HG03520 (cell line): ENCODE results near the gene CDC27.
"Not testable (repeated sequence)": the region's sequence is repeated elsewhere in the genome, so short reads cannot be mapped to it uniquely, and the experiment has no call there.

ENCODE experiments used
- ATAC-seq: cut with Tn5 transposase; IDR thresholded peaks from one replicate; pipeline ENCODE4 v1.9.1; 2021; ENCODE audit warnings: mild to moderate bottlenecking, moderate library complexity; ENCODE audit not compliant: unreplicated experiment

CDC27 gene

GRCh38 chr17:47073629-47074028 is 115.5 kb downstream of the CDC27 start:
- not testable (repeated sequence) for ATAC-seq

DNA sequence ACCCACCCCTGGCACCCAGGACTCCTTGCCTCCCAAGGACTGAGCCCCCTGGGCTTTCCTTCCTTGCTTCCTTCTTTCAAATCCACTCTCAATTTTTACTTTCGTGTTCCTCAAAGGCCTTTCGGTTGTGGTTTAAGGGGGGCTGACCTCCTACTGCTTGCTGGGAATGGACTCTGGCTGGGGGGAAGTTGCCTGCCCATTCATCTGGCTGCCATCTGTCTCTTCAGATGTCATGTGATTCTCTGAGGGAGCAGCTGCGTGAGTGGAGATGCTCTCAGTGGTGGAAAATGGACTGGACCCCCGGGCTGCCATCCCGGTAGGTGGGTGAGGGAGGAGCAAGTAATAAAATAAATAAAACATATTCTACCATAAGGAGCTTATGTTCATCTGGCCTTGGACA is 116.2 kb downstream of the CDC27 start:
- no peak for ATAC-seq

DNA sequence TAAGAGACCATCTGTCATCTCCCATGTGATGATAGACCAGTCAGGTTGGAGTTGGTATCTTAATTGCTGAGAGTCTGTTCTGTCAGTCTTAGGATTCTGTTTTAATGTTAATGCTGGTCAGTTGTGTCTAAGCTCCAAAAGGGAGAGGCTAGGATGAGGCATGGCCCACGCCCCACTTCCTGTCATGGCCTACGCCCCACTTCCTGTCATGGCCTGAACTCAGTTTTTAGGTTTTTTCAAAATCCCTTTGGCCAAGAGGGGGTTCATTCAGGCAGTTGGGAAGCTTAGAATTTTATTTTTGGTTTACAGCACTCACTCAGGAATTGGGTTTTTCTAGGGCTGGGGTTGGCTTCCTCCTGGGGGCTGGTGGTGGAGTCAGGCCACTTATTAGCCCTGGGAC is 117.9 kb downstream of the CDC27 start:
- not testable (repeated sequence) for ATAC-seq

DNA sequence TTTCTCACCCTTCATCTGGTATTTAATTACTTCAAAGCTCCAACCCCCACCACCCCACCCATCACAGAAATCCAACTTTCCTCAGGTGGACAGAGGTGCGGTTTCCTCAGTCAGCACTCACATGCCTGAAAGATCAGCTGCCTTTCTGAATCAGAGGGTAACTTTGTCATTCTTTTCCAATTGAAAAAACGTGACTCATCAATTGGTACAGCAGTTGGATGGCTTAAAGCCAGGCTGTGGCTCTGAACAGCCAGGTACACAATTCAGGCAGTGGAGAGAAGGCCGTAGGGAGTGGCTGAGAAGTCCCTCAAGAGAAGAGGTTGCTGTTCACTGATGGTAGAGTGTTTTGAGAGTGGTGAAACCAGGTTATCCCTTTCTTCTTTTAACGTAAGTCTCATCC is 118.8 kb downstream of the CDC27 start:
- ATAC-seq, result not testable (repeated sequence)
